Head of caudate nucleus (tissue), 42 donors: ENCODE data around the gene NOD2.

Experiments
- DNase-seq, 42 donors: peaks; one replicate each; pipeline versions ENCODE4 v3.0.0 to v3.0.0-alpha.2; 2020 to 2021; ENCODE audit warnings: mixed read lengths in 7 of 42
- intact Hi-C: fragments of 100-400 bp; cut with DNase I; formaldehyde crosslinking; loops from one replicate; pipeline ENCODE4 v1.15.0; 2022

NOD2 gene

GRCh38 chr16:50667497-50668367 is 25.7 kb upstream of the NOD2 start:
- peak in 1 of 42 donors; percentile 24 for DNase-seq
- intact Hi-C loops, result loop anchor here (5.0 kb wide), 2 partner anchors 135 to 295 kb away; no protein-coding TSS in a partner anchor

- intact Hi-C loops, result loop anchor here (5.0 kb wide), 2 partner anchors 134 to 296 kb away; no protein-coding TSS in a partner anchor
- DNase-seq, result peak in 1 of 42 donors; percentile 18
Measured at GRCh38 chr16:50668368-50669008, 24.9 kb upstream of the NOD2 start.

GRCh38 chr16:50669741-50670140 is 23.7 kb upstream of the NOD2 start:
- no peak for DNase-seq
- intact Hi-C loops, result loop anchor here (5.0 kb wide), 2 partner anchors 133 to 297 kb away; no protein-coding TSS in a partner anchor

- no peak for DNase-seq
- intact Hi-C loops, result no loop called here
Measured at GRCh38 chr16:50670476-50670875, 22.9 kb upstream of the NOD2 start.

- intact Hi-C loops, result no loop called here
- peak in 1 of 42 donors; percentile 21 for DNase-seq
Measured at GRCh38 chr16:50671644-50672260, 21.7 kb upstream of the NOD2 start.

GRCh38 chr16:50673496-50674275 is 19.7 kb upstream of the NOD2 start:
- DNase-seq, result no peak
- intact Hi-C loops, result no loop called here

GRCh38 chr16:50674831-50675230 is 18.6 kb upstream of the NOD2 start:
- intact Hi-C loops, result no loop called here

GRCh38 chr16:50675686-50676610 is 17.5 kb upstream of the NOD2 start:
- DNase-seq, result peak in 1 of 42 donors; percentile 7
- intact Hi-C loops, result no loop called here

More at GRCh38 chr16:50674831-50675230, 18.6 kb upstream of the NOD2 start:
- no peak for DNase-seq

GRCh38 chr16:50676684-50677225 is 16.7 kb upstream of the NOD2 start:
- intact Hi-C loops, result no loop called here
- DNase-seq, result peak in 1 of 42 donors; percentile 24

- DNase-seq, result peak in 1 of 42 donors; percentile 27
- intact Hi-C loops, result no loop called here
Measured at GRCh38 chr16:50677351-50677750, 16.1 kb upstream of the NOD2 start.

GRCh38 chr16:50678531-50678930 is 14.9 kb upstream of the NOD2 start:
- DNase-seq, result no peak
- intact Hi-C loops, result no loop called here

- intact Hi-C loops, result no loop called here
- DNase-seq, result peak in 1 of 42 donors; percentile 29
Measured at GRCh38 chr16:50679266-50679665, 14.1 kb upstream of the NOD2 start.

- DNase-seq, result no peak
- intact Hi-C loops, result no loop called here
Measured at GRCh38 chr16:50679676-50680555, 13.5 kb upstream of the NOD2 start.

- intact Hi-C loops, result no loop called here
Measured at GRCh38 chr16:50680556-50680893, 12.9 kb upstream of the NOD2 start.

GRCh38 chr16:50681021-50681885 is 12.2 kb upstream of the NOD2 start, which contains the start of gene SNX20:
Gene SNX20 (minus strand): TSS chr16:50681312. CDS start chr16:50677526, 3,786 bp downstream.
- peak in 10 of 42 donors; percentile 21 to 58 (median 36) for DNase-seq
- intact Hi-C loops, result no loop called here

More at GRCh38 chr16:50680556-50680893, 12.9 kb upstream of the NOD2 start:
- peak in 1 of 42 donors; percentile 27 for DNase-seq
